Measurements from ENCODE around the gene CIB4. TPM values are rescaled to one million over a fixed set of nuclear protein-coding genes. Genes with fewer than 3 reads are reported as not detected.
"Not testable (repeated sequence)": the region's sequence is repeated elsewhere in the genome, so short reads cannot be mapped to it uniquely, and the experiment has no call there.

The CIB4 gene
- total RNA-seq, 2 experiments from 2014 or later = not detected

DNA sequence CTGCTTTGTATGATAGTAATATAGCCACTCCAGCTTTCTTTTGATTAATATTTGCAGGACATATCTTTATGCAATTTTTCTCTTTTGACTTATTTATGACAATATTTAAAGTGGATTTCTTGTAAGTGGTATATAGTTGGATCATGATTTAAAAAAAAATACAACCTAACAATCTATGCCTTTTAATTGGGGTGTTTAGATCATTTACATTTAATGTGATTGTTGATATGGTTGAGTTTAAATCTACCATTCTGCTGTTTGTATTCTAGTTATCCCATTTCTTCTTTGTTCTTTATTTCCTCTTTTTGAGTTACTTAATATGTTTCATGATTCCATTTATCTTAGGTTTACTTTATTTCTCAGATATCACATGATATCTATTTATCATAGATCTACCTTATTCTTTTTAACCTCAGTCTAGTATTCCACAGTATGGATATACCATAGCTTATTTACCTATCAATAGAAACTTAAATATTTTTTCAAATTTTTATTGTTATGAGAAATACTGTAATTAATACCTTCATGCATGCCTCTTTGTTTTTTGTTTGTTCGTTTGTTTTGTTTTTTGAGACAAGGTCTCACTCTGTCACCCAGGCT is 19.3 kb upstream of the CIB4 start:
- DNase-seq (no peak), ATAC-seq (no peak)
- H3K27me3 Mint-ChIP-seq = peaks cover 6% of the 10 kb centered on the region
- no peaks in the 10 kb centered on the region for H3K36me3 Mint-ChIP-seq (ENCODE audit: low read depth)
- H3K4me3 Mint-ChIP-seq = no peak overlapping the region
- CTCF ChIA-PET = interaction anchor here (0.8 to 1.0 kb wide), 2 partner anchors 86 to 463 kb away, joined by 4 to 5 read pairs; partner anchors contain the start of gene ABHD1
- no peaks in the 10 kb centered on the region for H3K4me1 Mint-ChIP-seq
- POLR2A ChIA-PET = no interaction called here
- H3K9me3 Mint-ChIP-seq (ENCODE audit: low read depth) = peaks cover 11% of the 10 kb centered on the region
- intact Hi-C loops (cut with DNase I, micrococcal nuclease) = no loop called here
- H3K27ac Mint-ChIP-seq = no peak overlapping the region

DNA sequence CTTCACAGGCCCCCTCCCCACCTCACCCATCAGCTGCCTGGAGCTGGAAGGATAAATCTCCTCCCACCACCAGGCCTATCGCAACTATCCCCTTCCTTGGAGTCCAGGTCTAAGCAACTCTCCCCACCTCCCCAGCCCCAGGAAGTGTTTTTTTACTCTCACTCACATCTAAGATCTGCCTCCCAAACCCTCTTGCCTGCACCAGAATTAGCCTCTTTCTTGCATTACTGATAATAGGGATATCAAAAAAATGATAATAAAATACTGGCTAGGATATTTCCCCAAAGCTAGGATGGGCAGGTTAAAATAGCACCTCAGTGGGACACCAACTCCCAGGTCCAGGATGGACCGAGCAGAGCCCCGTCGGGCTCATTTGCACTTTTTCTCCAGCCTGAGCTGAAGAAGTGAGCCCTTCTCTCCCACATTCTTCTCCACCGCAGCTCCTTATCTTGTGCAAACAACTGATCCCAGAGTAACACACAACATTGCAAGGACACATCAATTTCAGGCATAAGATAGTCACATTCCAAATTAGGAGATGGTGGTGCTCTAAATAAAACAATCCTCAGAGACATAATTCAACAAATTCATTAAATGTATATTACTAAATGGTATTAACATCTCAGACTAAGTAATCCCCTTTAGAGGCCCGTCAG is 17.7 kb upstream of the CIB4 start:
- Mint-ChIP-seq H3K9me3 (ENCODE audit: low read depth) (peaks cover 11% of the 10 kb centered on the region), H3K36me3 (ENCODE audit: low read depth) (no peaks in the 10 kb centered on the region), H3K27ac (no peak overlapping the region), H3K4me1 (no peaks in the 10 kb centered on the region), H3K4me3 (no peak overlapping the region), H3K27me3 (peaks cover 5% of the 10 kb centered on the region)
- ChIA-PET POLR2A (no interaction called here), CTCF (interaction anchor here (0.6 to 0.7 kb wide), 2 partner anchors 42 to 163 kb away, joined by 3 read pairs; no protein-coding TSS in a partner anchor)
- DNase-seq (no peak), ATAC-seq (no peak)
- intact Hi-C loops (cut with DNase I, micrococcal nuclease) = no loop called here

DNA sequence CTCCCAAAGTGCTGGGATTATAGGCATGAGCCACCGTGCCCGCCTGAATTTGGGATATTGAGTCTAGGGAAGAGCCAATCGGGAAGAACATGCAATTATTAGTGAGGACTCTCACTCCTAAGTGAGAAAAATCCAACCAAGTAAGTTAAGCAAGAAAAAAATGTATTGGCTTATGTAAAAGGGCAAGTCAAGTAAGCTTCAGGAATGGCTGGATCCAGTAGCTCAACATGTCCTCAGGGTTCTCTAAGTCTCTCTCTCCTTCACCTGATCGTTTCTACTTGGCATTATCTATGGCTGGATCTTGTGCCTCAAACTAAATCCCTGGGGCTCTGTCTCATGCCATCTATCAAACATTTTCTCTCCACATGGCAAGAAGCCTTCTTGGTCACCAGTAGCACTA is 16.1 kb upstream of the CIB4 start:
- peaks cover 11% of the 10 kb centered on the region for H3K9me3 Mint-ChIP-seq (ENCODE audit: low read depth)
- no peak for DNase-seq
- no peak overlapping the region for H3K27ac Mint-ChIP-seq
- no peaks in the 10 kb centered on the region for H3K4me1 Mint-ChIP-seq
- H3K4me3 Mint-ChIP-seq = no peak overlapping the region
- H3K27me3 Mint-ChIP-seq = peaks cover 5% of the 10 kb centered on the region
- H3K36me3 Mint-ChIP-seq (ENCODE audit: low read depth) = no peaks in the 10 kb centered on the region
- intact Hi-C loops (cut with DNase I, micrococcal nuclease) = no loop called here
- ATAC-seq = no peak
- ChIA-PET POLR2A (no interaction called here), CTCF (interaction anchor here (0.7 to 0.9 kb wide), 2 partner anchors 51 to 156 kb away, joined by 3 read pairs; no protein-coding TSS in a partner anchor)

DNA sequence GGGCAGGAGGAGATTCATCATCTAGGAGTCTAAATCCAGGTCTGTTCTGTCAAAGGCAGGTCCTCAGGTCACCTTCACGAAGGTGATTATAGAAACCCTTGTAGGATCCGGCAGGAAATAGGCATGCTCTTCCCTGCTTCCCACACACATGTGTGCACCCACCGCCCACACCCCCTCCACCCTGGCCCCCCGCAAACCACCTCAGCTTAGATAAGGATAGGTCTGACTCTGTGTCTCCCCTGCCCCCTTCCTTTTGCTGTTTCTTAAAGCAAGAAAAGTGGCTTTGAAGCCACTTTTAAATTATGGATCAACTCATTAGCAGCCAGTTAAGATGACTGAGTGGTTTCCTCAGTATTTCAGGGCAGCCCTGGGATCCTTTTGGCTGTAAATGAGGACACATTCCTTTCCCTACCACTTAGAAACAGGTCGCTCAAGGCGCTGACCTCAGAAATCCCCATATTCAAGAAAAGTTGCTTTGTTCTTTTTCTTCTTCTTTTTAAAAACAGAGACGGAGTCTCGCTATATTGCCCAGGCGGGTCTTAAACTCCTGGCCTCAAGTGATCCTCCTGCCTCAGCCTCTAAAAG is 14.5 kb upstream of the CIB4 start:
- no peaks in the 10 kb centered on the region for H3K36me3 Mint-ChIP-seq (ENCODE audit: low read depth)
- H3K27me3 Mint-ChIP-seq = peaks cover 7% of the 10 kb centered on the region
- no peaks in the 10 kb centered on the region for H3K4me1 Mint-ChIP-seq
- no peak overlapping the region for H3K4me3 Mint-ChIP-seq
- H3K9me3 Mint-ChIP-seq (ENCODE audit: low read depth) = peaks cover 11% of the 10 kb centered on the region
- H3K27ac Mint-ChIP-seq = no peak overlapping the region
- ATAC-seq = no peak
- intact Hi-C loops (cut with DNase I, micrococcal nuclease) = no loop called here
- POLR2A ChIA-PET = no interaction called here
- DNase-seq = no peak
- CTCF ChIA-PET = no interaction called here

DNA sequence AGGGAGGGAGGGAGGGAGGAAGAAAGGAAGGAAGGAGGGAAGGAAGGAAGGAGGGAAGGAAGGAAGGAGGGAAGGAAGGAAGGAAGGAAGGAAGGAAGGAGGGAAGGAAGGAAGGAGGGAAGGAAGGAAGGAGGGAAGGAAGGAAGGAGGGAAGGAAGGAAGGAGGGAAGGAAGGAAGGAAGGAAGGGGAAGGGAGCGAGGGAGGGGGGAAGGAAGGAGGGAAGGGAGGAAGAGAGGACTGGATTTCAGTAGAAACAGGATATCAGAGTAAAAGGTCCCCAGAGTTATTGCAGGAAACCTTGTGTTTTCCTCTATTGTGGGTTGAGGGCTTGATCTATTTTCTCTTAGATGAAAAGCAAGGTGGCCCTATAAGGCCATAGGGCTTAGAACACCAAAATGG is 14.0 kb upstream of the CIB4 start:
- H3K27ac Mint-ChIP-seq; POLR2A ChIA-PET; H3K4me1 Mint-ChIP-seq; DNase-seq; H3K36me3 Mint-ChIP-seq (ENCODE audit: low read depth); H3K27me3 Mint-ChIP-seq; intact Hi-C loops (cut with DNase I, micrococcal nuclease); H3K4me3 Mint-ChIP-seq; H3K9me3 Mint-ChIP-seq (ENCODE audit: low read depth); ATAC-seq: not testable (repeated sequence)
- CTCF ChIA-PET = interaction anchor here (0.6 kb wide), 1 partner anchor 251 kb away, joined by 3 read pairs; no protein-coding TSS in a partner anchor

DNA sequence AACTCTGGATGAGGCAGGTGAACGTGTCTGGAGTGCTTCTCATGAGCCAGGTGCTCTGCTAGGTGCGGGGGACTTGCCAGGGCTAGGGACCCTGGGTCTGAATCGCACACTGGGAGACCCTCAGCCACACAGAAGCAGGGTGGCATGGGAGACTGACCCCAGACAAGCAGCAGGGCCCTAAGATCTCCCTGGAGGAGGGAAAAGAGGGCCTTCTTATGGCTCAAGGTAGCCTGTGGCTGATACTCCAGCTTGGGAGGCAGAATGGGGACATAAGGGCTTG is 12.8 kb upstream of the CIB4 start:
- Mint-ChIP-seq H3K9me3 (ENCODE audit: low read depth) (peaks cover 1% of the 10 kb centered on the region), H3K27me3 (peaks cover 8% of the 10 kb centered on the region), H3K4me1 (no peaks in the 10 kb centered on the region), H3K4me3 (no peak overlapping the region), H3K27ac (no peak overlapping the region), H3K36me3 (ENCODE audit: low read depth) (no peaks in the 10 kb centered on the region)
- intact Hi-C loops (cut with DNase I, micrococcal nuclease) = no loop called here
- ChIA-PET POLR2A (no interaction called here), CTCF (interaction anchor here (1.0 kb wide), 1 partner anchor 42 kb away, joined by 3 read pairs; no protein-coding TSS in a partner anchor)
- ATAC-seq = no peak
- no peak for DNase-seq

DNA sequence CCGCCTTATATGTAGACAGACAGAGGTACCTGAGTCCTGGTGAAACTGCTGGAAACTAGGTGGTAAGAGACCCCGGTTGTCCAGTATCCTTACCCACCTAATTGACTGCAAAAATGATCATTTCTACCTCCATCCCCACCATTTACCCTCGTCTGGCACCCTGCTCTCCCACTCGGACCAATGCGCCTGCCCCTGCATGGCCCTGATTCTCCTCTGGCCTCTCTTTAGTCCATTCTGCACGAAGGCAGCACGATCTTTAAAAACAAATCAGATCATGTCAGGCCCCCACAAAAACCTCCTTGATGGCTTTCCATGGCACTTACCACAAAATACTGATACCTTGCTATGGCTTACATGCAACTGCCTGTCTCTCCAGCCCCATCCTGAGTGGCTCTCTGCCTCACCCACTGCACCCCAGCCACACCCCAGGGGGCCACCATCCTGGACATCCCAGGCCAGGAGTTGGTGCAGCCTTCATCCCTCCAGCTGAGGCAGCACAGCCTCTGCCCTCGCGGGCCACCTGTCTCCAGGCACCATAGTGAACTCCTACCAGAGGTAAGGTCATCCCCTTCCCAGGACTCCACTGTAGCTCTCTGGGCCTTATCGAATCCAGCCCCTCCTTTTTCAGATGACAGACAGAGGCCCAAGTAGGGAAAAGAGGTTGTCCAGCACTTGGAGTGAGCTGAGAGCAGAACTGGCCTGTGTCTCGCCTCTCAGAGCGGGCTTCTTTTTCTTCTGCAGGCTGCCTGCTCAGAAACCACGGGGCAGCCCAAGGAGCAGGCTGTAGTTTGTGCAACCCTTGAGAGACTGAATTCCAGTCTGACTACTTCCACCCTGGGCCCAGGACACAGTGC is 12.3 kb upstream of the CIB4 start:
- Mint-ChIP-seq H3K36me3 (ENCODE audit: low read depth) (no peaks in the 10 kb centered on the region), H3K4me3 (no peak overlapping the region), H3K9me3 (ENCODE audit: low read depth) (no peaks in the 10 kb centered on the region), H3K4me1 (no peaks in the 10 kb centered on the region), H3K27ac (no peak overlapping the region), H3K27me3 (peaks cover 7% of the 10 kb centered on the region)
- intact Hi-C loops (cut with DNase I, micrococcal nuclease) = no loop called here
- CTCF ChIA-PET = interaction anchor here (0.7 to 1.0 kb wide), 2 partner anchors 41 to 596 kb away, joined by 3 read pairs; no protein-coding TSS in a partner anchor
- DNase-seq (no peak), ATAC-seq (no peak)
- POLR2A ChIA-PET = no interaction called here

DNA sequence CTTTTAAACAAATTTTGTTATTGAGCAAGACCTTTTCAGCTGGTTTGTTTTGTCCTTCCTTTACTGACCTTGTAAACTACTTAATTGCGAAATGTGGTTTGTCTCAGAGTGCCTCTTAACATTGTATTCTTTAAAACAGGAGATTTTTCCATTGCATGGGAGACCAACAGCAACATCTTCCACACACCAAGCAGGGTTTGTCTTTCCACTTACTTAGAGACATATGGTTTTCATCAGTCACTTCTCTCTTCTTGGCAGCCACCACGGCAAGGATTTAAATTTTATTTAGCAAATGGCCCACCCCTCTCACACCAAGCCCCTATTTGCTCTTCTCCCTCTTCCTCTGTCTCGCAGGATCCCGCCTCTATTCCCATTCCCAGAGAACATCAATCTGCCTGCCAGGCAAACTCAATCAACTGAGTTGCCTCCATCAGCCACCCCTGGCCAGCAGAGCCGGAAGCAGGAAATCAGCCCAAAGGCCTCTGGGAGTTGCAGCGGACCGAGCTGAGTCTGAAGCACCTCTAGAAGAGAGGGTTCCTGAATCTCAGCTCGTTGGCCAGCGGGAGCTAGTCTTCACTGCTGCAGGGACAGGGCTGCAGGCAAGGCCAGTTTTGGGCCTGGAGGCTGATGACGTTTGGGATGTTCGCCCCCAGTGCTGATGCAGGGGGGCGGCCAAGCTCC is 11.3 kb upstream of the CIB4 start:
- Mint-ChIP-seq H3K9me3 (ENCODE audit: low read depth) (no peaks in the 10 kb centered on the region), H3K27me3 (peaks cover 5% of the 10 kb centered on the region), H3K4me1 (no peaks in the 10 kb centered on the region), H3K36me3 (ENCODE audit: low read depth) (no peaks in the 10 kb centered on the region), H3K27ac (no peak overlapping the region), H3K4me3 (no peak overlapping the region)
- DNase-seq (no peak), ATAC-seq (no peak)
- ChIA-PET POLR2A (no interaction called here), CTCF (no interaction called here)
- intact Hi-C loops (cut with DNase I, micrococcal nuclease) = no loop called here

DNA sequence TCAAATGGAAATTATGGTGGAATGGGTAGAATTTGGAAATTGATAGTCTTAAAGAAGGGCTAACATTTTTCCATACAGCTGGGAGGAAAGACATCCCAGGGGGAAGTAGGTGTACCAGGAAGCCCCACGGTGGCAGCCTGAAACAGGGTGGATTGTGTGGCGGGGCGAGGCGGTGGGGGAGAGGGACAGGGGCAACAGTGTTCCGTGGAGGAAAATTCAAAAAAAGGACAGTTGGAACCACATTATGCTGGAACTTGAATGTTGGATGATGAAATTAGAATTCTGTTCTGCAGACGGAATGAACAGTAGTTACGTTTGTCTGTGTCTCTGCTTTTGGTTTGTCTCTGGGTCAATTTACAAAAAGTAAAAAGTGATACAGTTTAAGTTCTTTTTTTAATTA is 10.6 kb upstream of the CIB4 start:
- peaks cover 6% of the 10 kb centered on the region for H3K27me3 Mint-ChIP-seq
- H3K9me3 Mint-ChIP-seq (ENCODE audit: low read depth) = no peaks in the 10 kb centered on the region
- ChIA-PET CTCF (no interaction called here), POLR2A (no interaction called here)
- H3K27ac Mint-ChIP-seq = no peak overlapping the region
- no peaks in the 10 kb centered on the region for H3K4me1 Mint-ChIP-seq
- intact Hi-C loops (cut with DNase I, micrococcal nuclease) = no loop called here
- DNase-seq (no peak), ATAC-seq (no peak)
- no peaks in the 10 kb centered on the region for H3K36me3 Mint-ChIP-seq (ENCODE audit: low read depth)
- H3K4me3 Mint-ChIP-seq = no peak overlapping the region

DNA sequence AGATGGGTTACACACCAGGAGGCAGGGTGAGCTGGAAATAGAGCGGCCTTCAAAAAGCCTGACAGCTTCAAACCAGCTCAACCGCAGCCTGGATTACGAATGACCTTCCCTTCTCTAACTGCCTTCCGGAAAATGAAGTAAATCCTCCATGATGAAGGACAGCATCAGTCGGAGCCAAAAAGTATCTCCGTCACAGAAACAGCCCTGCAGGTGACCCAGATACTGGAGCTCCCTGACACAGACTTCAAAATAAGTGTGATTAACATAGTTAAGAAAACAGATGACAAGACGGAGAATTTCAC is 10.3 kb upstream of the CIB4 start:
- DNase-seq (no peak), ATAC-seq (no peak)
- Mint-ChIP-seq H3K27me3 (peaks cover 6% of the 10 kb centered on the region), H3K4me1 (no peaks in the 10 kb centered on the region), H3K4me3 (no peak overlapping the region), H3K36me3 (ENCODE audit: low read depth) (no peaks in the 10 kb centered on the region), H3K9me3 (ENCODE audit: low read depth) (no peaks in the 10 kb centered on the region), H3K27ac (no peak overlapping the region)
- intact Hi-C loops (cut with DNase I, micrococcal nuclease) = no loop called here
- POLR2A ChIA-PET = no interaction called here
- CTCF ChIA-PET = interaction anchor here (0.7 kb wide), 1 partner anchor 34 kb away, joined by 4 read pairs; no protein-coding TSS in a partner anchor

DNA sequence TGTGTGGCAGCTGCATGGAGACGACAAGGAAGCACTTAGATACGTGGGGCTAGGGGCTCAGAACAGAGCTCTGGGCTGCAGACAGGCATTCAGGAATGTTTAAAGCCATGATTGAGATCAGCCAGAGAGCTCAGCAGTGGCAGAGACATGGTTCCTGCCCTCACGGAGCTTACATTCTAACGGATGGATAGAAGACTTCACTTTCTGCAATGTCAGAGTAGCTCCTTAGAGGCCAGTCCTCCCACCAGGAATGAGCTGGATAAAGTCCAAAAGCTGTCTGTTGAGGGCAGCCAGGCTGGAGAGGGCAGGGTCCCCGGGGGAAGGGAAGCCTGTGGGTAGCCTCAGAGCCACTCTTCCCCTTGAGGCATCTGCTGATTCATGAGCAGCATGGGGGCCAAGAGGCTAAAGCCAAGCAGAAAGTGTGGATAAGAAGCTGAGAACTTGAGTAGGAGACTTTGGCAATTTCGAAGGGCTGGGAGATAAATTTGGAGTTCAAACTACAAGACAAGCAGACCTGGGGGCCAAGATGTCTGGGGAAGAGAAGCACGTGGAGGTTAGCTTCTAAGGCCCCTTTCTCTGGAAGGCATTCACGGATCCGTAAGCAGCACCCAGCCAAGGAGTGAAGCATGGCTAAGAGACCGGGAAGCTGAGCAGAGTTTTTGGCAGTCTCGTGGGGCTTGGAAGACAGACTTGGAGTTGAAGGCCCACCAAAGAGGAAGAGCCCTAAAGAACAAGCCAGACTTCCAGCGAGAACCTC is 9.7 kb upstream of the CIB4 start:
- CTCF ChIA-PET = interaction anchor here (0.7 kb wide), 1 partner anchor 34 kb away, joined by 4 read pairs; no protein-coding TSS in a partner anchor
- no peaks in the 10 kb centered on the region for H3K9me3 Mint-ChIP-seq (ENCODE audit: low read depth)

More for the DNA sequence above, 9.7 kb upstream of the CIB4 start:
- intact Hi-C loops (cut with DNase I, micrococcal nuclease) = no loop called here
- no peak for ATAC-seq
- no peaks in the 10 kb centered on the region for H3K4me1 Mint-ChIP-seq
- POLR2A ChIA-PET = no interaction called here
- no peak overlapping the region for H3K27ac Mint-ChIP-seq
- no peak for DNase-seq
- no peaks in the 10 kb centered on the region for H3K36me3 Mint-ChIP-seq (ENCODE audit: low read depth)
- H3K4me3 Mint-ChIP-seq = no peak overlapping the region
- H3K27me3 Mint-ChIP-seq = peaks cover 6% of the 10 kb centered on the region
